Measurements from ENCODE around the gene CAMTA1. TPM values are rescaled to one million over a fixed set of nuclear protein-coding genes. Genes with fewer than 3 reads are reported as not detected.
"Not testable (repeated sequence)": the region's sequence is repeated elsewhere in the genome, so short reads cannot be mapped to it uniquely, and the experiment has no call there.

CAMTA1 gene
- total and polyA plus RNA-seq, 2 donors: 53.3 to 115 TPM

DNA sequence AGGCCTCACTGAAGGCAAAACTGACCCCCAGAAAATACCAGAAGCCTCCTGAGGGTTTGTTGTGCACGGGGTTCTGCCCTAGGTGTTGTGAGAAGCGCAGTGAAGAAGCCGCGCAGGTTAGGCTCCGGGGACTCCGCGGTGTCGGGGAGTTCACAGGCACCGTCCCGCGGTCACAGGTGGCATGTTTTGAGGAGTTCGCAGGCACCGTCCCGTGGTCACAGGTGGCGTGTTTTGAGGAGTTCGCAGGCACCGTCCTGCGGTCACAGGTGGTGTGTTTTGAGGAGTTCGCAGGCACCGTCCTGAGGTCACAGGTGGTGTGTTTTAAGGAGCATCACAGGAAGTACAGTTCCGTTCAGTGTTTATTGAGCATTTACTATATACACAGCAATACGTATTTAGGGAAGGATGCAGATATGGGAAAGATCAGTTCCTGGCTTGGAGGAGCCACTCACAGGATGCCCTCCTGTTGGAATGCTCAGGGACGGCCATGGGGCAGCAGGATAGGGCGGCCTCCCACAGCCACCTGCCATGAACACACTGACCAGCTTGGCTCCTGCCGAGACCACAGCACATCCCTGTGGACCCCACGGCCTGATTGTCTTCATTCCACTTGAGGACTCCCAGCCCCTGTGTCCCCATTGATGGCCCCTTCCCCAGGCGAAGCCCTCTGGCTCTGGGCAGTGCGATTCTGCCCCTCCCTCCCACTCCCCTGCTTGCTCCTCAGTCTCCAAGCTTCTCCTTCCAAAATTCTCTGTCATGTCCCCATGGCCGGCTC is 899.8 kb downstream of the CAMTA1 start:
- H3K4me3 ChIP-seq (ENCODE audit: low read depth, low read length): no peak overlapping the region
- 90% methylated on average over 29 of the region's 29 CpGs for WGBS
- no peaks in the 10 kb centered on the region for H3K36me3 ChIP-seq (ENCODE audit: insufficient read depth)
- no peaks in the 10 kb centered on the region for H3K4me1 ChIP-seq (ENCODE audit: insufficient read depth)
- no peak overlapping the region for H3K27ac ChIP-seq (ENCODE audit: low read depth)
- no peak for DNase-seq (ENCODE audit: extremely low spot score)

DNA sequence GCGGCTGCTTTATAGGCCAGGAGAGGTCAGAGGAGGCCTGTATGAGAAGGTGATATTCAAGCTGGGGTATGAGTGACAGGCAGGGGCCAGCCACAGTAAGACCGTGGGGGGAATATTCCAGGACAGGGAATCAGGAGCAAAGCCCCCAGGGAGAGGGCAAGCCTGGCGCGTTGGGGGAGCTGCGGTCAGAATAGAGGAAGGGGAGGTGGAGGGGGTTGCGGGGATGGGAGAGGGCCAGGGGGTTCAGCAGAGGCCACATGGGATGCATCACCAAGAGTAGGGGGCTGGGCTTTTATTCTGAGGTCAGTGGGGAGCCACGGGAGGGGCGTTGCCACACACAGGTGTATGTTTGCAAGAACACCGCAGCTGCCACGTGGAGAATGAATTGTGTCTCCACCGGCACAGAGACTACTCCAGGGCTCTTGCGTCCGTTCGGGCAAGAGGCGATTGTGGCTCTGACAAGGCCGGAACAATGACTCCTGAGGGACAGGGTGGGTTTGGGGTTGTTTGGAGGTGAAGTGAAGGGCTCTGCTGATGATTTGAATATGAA is 901.1 kb downstream of the CAMTA1 start:
- H3K36me3 ChIP-seq (ENCODE audit: insufficient read depth): no peaks in the 10 kb centered on the region
- no peak overlapping the region for H3K4me3 ChIP-seq (ENCODE audit: low read depth, low read length)
- no peak for DNase-seq (ENCODE audit: extremely low spot score)
- 74% methylated on average over 16 of the region's 16 CpGs for WGBS
- no peaks in the 10 kb centered on the region for H3K4me1 ChIP-seq (ENCODE audit: insufficient read depth)
- H3K27ac ChIP-seq (ENCODE audit: low read depth): no peak overlapping the region

DNA sequence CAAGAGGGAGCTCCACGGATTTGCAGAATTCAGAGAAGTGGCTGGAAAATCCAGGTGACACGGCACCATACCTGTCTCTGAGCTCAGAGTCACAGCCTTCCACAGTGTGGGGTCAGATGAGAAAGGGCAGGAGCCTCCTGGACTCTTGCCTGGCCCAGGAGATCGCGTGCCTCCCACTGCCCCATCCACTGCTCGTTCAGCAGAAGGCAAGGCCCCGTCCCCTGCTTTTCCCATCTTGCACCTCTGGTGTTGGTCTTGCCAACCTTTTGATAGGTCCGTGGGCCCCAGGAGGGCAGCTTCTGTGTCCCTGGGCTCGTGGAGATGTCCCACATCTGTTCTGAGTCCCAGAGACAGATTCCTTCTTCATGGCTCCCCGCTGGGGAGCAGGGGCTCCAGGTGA is 902.2 kb downstream of the CAMTA1 start:
- Histone ChIP-seq H3K36me3 (ENCODE audit: insufficient read depth) (no peaks in the 10 kb centered on the region), H3K4me3 (ENCODE audit: low read depth, low read length) (no peak overlapping the region), H3K27ac (ENCODE audit: low read depth) (no peak overlapping the region), H3K4me1 (ENCODE audit: insufficient read depth) (no peaks in the 10 kb centered on the region)
- 74% methylated on average over 9 of the region's 9 CpGs for WGBS
- no peak for DNase-seq (ENCODE audit: extremely low spot score)

DNA sequence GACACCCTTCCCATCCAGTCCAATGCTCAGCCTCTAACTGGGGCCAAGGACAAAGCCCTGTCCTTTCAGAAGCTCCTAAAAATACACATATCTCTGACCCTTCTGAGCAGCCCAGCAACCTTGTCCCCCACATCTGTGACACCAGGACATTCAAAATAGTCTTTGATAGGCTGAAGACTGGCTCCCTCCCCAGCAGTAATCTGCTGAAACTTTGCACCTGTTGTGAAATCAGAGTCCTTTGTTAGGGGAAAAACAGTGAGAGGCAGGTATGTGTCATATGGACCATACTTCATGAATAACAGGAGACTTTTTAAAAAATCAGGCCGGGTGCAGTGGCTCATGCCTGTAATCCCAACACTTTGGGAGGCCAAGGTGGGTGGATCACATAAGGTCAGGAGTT is 903.4 kb downstream of the CAMTA1 start:
- Histone ChIP-seq H3K4me3 (ENCODE audit: low read depth, low read length) (no peak overlapping the region), H3K4me1 (ENCODE audit: insufficient read depth) (no peaks in the 10 kb centered on the region), H3K27ac (ENCODE audit: low read depth) (no peak overlapping the region), H3K36me3 (ENCODE audit: insufficient read depth) (no peaks in the 10 kb centered on the region)
- WGBS: 84% methylated on average over 1 of the region's 1 CpG
- DNase-seq (ENCODE audit: extremely low spot score): no peak

DNA sequence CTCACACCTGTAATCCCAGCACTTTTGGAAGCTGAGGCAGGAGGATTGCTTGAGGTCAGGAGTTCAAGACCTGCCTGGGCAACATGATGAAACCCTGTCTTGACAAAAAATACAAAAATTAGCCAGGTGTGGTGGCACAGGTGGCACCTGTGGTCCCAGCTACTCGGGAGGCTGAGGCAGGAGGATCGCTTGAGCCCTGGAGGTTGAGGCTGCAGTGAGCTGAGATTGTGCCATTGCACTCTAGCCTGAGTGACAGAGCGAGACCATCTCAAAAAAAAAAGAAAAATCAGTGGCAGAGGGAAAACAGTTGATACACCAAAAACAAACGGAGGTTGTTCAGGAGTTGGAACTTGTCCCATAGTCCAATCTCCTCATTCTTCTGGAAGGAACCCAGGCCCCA is 904.1 kb downstream of the CAMTA1 start:
- H3K36me3 ChIP-seq (ENCODE audit: insufficient read depth); H3K4me1 ChIP-seq (ENCODE audit: insufficient read depth); H3K27ac ChIP-seq (ENCODE audit: low read depth); DNase-seq (ENCODE audit: extremely low spot score); H3K4me3 ChIP-seq (ENCODE audit: low read depth, low read length): not testable (repeated sequence)
- WGBS: 53% methylated on average over 4 of the region's 4 CpGs

DNA sequence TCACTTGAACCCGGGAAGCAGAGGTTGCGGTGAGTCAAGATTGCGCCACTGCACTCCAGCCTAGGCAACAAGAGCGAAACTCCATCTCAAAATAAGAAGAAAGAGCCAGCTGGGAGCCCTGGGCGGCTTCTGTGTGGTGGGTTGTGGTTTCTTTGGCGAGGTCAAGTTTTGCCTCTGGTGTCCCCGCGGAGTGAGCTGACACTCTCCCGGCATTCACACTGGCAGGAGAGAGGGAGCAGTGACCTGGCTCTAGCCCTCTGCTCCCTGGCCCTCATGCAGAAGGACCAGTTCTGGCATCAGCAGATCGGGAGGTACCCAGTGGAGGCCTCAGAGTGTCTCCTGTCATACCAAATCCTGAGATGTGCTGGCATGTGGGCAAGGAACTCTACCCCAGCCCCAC is 904.8 kb downstream of the CAMTA1 start:
- H3K4me1 ChIP-seq (ENCODE audit: insufficient read depth): no peaks in the 10 kb centered on the region
- H3K4me3 ChIP-seq (ENCODE audit: low read depth, low read length): no peak overlapping the region
- WGBS: 90% methylated on average over 10 of the region's 10 CpGs
- no peak overlapping the region for H3K27ac ChIP-seq (ENCODE audit: low read depth)
- no peak for DNase-seq (ENCODE audit: extremely low spot score)
- no peaks in the 10 kb centered on the region for H3K36me3 ChIP-seq (ENCODE audit: insufficient read depth)

DNA sequence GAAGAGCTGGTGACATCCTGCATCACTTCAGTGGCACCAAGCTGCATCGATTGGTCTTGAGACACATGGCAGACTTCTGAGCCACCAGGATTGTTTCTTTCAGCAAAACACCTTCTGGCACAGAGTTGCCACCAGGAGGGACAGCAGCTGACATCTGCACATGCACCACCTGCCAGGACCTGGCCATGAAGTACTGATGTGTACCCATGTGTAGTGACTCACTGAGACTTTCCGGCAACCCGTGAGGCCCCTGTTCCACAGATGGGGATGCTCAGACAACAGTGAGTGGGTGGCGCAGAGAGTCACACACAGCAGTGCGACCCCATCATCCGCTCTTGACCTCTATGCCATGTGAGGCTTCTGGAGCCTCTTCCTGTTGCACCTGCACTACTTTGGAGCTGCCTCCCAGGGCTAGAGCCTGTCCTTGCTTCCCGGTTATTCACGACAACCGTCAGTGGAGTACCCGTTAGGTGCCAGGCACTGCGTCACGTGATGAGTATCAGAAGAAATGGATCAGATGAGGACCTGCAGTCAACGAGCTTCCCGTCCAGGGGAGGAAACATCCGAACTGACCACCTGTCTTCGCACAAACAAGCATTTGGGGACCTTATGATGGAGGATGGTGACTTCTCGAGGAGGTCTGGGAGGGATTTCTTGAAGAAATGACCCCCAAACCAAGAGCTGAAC is 905.4 kb downstream of the CAMTA1 start:
- WGBS: 90% methylated on average over 17 of the region's 17 CpGs
- Histone ChIP-seq H3K27ac (ENCODE audit: low read depth) (no peak overlapping the region), H3K4me1 (ENCODE audit: insufficient read depth) (no peaks in the 10 kb centered on the region), H3K4me3 (ENCODE audit: low read depth, low read length) (no peak overlapping the region), H3K36me3 (ENCODE audit: insufficient read depth) (no peaks in the 10 kb centered on the region)
- DNase-seq (ENCODE audit: extremely low spot score): no peak

DNA sequence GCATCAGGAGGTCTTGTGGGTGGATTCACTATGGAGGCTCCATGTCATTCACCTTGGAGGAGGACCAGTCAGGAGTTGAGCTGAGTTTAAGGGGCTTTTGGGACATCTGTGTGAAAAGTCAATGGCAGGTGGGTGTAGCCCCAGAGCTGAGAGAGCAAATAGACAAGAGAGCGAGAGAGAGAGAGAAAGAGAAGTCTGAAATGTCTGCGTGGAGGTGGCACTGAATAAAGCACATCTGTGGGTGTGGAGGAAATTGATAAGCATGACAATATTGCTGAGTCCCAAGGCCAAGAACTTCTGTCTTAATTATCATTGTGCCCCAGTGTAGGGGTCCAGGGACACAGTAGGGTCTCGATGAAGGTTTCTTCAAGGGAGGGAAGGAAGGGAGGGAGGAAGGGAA is 906.3 kb downstream of the CAMTA1 start:
- Histone ChIP-seq H3K4me1 (ENCODE audit: insufficient read depth) (no peaks in the 10 kb centered on the region), H3K4me3 (ENCODE audit: low read depth, low read length) (no peak overlapping the region), H3K36me3 (ENCODE audit: insufficient read depth) (no peaks in the 10 kb centered on the region), H3K27ac (ENCODE audit: low read depth) (no peak overlapping the region)
- WGBS: 84% methylated on average over 3 of the region's 3 CpGs
- no peak for DNase-seq (ENCODE audit: extremely low spot score)

DNA sequence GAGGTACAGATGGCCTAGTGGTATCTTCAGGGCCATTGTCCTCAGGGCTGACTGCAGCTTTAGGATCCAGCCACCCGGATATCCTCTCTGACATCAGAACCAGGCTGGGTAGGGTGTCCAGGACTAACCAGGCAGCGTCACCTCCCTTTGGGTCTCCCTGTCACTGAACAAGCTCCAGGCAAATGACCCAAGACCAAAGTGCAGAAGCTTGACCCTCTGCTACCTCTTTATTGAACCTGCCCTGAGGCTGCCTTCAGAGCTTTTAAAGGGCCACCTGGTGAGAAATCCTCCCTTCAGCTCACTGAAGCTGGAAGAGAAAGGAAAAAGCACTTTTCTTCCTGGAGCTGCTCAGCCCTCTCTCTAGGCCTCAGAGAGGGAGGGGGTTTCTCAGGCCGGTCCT is 906.8 kb downstream of the CAMTA1 start:
- H3K36me3 ChIP-seq (ENCODE audit: insufficient read depth): no peaks in the 10 kb centered on the region
- no peak for DNase-seq (ENCODE audit: extremely low spot score)
- H3K4me1 ChIP-seq (ENCODE audit: insufficient read depth): no peaks in the 10 kb centered on the region
- H3K4me3 ChIP-seq (ENCODE audit: low read depth, low read length): no peak overlapping the region
- no peak overlapping the region for H3K27ac ChIP-seq (ENCODE audit: low read depth)
- 92% methylated on average over 3 of the region's 3 CpGs for WGBS

DNA sequence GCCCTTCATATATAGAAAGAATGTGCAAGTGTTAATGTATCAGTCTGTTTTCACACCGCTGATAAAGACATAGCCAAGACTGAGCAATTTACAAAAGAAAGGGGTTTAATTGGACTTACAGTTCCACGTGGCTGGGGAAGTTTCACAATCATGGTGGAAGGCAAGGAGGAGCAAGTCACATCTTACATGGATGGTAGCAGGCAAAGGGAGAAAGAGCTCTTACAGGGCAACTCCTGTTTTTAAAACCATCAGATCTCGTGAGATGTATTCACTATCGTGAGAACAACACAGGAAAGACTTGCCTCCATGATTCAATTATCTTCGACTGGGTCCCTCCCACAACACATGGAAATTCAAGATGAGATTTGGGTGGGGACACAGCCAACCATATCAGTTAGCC is 907.8 kb downstream of the CAMTA1 start:
- WGBS: 86% methylated on average over 5 of the region's 5 CpGs
- H3K27ac ChIP-seq (ENCODE audit: low read depth); H3K4me1 ChIP-seq (ENCODE audit: insufficient read depth); DNase-seq (ENCODE audit: extremely low spot score); H3K4me3 ChIP-seq (ENCODE audit: low read depth, low read length); H3K36me3 ChIP-seq (ENCODE audit: insufficient read depth): not testable (repeated sequence)

DNA sequence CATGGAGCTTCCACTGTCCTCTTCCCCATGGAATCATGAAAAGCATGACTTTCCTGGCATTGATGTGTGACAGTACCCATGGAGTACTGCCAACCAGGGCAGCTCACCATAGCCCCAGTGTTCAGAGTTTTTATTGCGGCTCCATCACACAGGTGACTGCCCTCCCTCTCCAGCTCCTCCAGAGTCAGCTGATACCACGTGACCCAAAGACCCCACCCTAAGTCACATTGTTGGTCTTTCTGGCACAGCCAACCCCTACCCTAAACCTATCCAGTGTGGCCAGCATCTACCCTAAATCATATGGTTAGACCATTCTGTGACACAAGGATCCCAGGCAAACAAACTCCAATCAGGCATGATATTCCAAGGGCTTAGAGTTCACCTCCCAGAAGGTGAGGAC is 908.4 kb downstream of the CAMTA1 start:
- H3K4me3 ChIP-seq (ENCODE audit: low read depth, low read length): no peak overlapping the region
- H3K27ac ChIP-seq (ENCODE audit: low read depth): no peak overlapping the region
- WGBS: 49% methylated on average over 2 of the region's 2 CpGs
- H3K4me1 ChIP-seq (ENCODE audit: insufficient read depth): no peaks in the 10 kb centered on the region
- DNase-seq (ENCODE audit: extremely low spot score): no peak
- no peaks in the 10 kb centered on the region for H3K36me3 ChIP-seq (ENCODE audit: insufficient read depth)

DNA sequence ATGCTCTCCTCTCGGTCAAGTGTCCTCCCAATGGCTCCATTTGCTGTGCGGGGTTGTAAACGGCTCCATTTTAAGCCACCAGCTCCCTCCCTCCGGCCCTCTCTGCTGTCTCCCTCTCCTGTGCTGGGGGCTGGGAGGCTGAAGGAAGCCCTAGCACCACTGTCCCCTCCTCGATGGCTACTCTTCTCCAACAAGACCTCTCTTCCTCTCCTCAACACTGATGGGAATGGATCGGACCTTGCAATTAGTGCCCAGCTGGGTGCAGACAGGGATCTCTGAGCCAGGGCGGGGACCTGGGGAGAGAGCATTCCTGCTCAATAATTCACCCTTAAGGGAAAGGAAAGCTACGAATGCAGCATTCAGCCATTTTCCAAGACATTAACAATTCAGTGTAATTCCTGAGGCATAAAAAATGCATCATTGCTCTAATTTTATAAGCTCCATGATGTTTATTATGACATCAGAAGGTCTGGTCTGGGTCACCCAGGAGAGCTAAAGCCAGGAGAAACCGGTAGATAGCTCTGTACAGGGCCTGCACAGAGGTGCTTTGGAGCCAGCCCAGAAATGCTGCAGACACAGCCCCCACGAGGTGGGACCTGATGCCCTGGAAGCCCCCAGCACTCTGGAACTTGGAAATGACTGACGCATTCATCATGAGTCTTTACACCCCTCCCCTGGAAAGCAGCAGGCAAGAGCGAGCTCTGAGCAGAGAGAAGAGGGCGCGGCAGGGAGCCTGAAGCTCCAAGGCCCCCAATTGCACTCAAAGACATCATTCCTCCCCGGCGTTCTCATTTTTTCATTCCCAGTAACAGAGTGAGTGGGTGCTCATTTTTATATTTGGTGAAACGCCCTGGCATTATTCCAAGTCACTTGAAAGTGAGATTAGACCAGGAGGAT is 909.6 kb downstream of the CAMTA1 start:
- Histone ChIP-seq H3K4me3 (ENCODE audit: low read depth, low read length) (no peak overlapping the region), H3K27ac (ENCODE audit: low read depth) (no peak overlapping the region), H3K4me1 (ENCODE audit: insufficient read depth) (no peaks in the 10 kb centered on the region), H3K36me3 (ENCODE audit: insufficient read depth) (no peaks in the 10 kb centered on the region)
- 61% methylated on average over 17 of the region's 17 CpGs for WGBS
- DNase-seq (ENCODE audit: extremely low spot score): no peak

DNA sequence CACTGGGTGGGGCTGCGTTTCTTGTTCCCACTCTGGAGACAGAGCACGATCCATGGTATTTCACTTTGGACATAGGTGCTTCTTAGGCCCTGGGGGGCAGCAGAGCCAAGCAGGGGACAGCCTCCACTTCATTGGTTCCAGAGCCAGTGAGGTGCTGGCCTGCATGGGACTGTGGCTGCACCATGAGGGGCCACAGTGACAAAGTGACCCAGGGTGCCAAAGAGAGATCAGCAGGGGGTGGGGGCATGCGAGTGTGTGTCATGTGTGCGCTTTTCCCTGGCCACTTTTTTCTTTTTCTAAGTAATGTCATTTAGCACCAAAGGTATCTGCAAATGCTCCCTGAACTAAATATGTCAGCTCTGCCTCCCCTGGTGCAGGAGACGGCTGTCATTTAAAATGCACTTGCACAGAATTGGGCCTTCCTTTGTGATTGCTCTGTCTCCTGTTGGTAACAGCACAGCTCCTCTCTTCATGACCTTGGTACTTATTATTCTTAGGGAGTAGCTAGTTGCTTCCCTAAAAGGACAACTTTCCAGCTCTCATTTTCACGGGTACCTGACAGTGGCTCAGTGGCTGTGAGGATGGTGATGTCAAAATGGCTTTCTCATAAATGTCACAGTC is 910.4 kb downstream of the CAMTA1 start:
- no peak for DNase-seq (ENCODE audit: extremely low spot score)
- Histone ChIP-seq H3K27ac (ENCODE audit: low read depth) (no peak overlapping the region), H3K4me1 (ENCODE audit: insufficient read depth) (no peaks in the 10 kb centered on the region), H3K4me3 (ENCODE audit: low read depth, low read length) (no peak overlapping the region), H3K36me3 (ENCODE audit: insufficient read depth) (no peaks in the 10 kb centered on the region)
- 75% methylated on average over 6 of the region's 6 CpGs for WGBS
